Sigmoid colon (tissue), 4 donors: ENCODE measurements around the gene MIX23.

Experiments
- CTCF ChIP-seq, 4 experiments: fragments of 450-650 bp in 3 of 4; fragments of 200-600 bp in 1 of 4; IDR thresholded peaks; one replicate each; pipeline ENCODE4 v1.5.1; 2016 to 2019; ENCODE audit warnings: antibody characterized with exemption in 4 of 4, mild to moderate bottlenecking in 3 of 4, moderate library complexity in 2 of 4
- EP300 ChIP-seq, 4 donors: sonication (generic); formaldehyde crosslinking; IDR thresholded peaks; one replicate each; pipeline ENCODE4 v1.6.1; 2017; ENCODE audit warnings: antibody characterized with exemption in 4 of 4

- TF ChIP-seq CTCF (IDR thresholded peaks at IDR 0.05) (no peak), EP300 (IDR thresholded peaks at IDR 0.05) (no peak)
Observed at GRCh38 chr3:122389197-122389596, 6.2 kb upstream of the MIX23 start.
